H54 (cell line): ENCODE results near the gene RAVER1.

Experiments used
- DNase-seq: peaks from one replicate; pipeline ENCODE4 v3.0.0; 2011; ENCODE audit warnings: low spot score, mixed read lengths; ENCODE audit not compliant: insufficient read length
- FAIRE-seq: peaks from 3 replicates; lab custom pipeline; 2011; peaks lifted over from hg19 to GRCh38; lab: Jason Lieb, UNC
- POLR2A ChIP-seq: IDR thresholded peaks from 2 replicates; pipeline ENCODE4 v1.6.1; 2011; ENCODE audit warnings: low read depth, mild to moderate bottlenecking, low read length

RAVER1 gene

DNA sequence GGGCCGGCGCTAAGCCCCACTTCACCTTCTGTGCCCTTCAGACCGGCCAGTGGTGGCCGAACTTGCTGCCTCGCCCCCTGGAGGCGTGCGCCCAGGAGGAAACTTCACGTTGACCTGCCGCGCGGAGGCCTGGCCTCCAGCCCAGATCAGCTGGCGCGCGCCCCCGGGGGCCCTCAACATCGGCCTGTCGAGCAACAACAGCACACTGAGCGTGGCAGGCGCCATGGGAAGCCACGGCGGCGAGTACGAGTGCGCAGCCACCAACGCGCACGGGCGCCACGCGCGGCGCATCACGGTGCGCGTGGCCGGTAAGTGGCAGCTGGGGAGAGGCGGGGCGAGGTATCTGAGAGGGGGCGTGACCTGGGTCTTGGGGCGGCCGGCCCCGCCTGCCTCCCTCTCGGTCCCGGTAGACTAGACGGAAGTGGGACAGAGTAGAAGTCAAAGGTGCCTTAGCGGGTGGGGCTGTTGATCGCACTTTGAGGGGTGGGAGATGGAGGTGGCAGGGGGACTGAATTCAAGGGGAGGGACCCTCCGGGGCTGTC is 38.0 kb downstream of the RAVER1 start:
- FAIRE-seq: no peak
- no peak for DNase-seq
- TF ChIP-seq POLR2A: no peak

DNA sequence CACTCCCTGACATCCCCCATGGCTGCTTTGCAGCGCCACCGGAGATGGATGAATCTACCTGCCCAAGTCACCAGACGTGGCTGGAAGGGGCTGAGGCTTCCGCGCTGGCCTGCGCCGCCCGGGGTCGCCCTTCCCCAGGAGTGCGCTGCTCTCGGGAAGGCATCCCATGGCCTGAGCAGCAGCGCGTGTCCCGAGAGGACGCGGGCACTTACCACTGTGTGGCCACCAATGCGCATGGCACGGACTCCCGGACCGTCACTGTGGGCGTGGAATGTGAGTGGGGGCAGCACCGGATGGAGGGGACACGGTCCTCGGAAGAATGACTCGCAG is 39.0 kb downstream of the RAVER1 start:
- no peak for DNase-seq
- FAIRE-seq: no peak
- no peak for TF ChIP-seq POLR2A

GRCh38 chr19:10293637-10294367 is 39.5 kb downstream of the RAVER1 start:
- DNase-seq (no peak), FAIRE-seq (no peak)
- TF ChIP-seq POLR2A: no peak

DNA sequence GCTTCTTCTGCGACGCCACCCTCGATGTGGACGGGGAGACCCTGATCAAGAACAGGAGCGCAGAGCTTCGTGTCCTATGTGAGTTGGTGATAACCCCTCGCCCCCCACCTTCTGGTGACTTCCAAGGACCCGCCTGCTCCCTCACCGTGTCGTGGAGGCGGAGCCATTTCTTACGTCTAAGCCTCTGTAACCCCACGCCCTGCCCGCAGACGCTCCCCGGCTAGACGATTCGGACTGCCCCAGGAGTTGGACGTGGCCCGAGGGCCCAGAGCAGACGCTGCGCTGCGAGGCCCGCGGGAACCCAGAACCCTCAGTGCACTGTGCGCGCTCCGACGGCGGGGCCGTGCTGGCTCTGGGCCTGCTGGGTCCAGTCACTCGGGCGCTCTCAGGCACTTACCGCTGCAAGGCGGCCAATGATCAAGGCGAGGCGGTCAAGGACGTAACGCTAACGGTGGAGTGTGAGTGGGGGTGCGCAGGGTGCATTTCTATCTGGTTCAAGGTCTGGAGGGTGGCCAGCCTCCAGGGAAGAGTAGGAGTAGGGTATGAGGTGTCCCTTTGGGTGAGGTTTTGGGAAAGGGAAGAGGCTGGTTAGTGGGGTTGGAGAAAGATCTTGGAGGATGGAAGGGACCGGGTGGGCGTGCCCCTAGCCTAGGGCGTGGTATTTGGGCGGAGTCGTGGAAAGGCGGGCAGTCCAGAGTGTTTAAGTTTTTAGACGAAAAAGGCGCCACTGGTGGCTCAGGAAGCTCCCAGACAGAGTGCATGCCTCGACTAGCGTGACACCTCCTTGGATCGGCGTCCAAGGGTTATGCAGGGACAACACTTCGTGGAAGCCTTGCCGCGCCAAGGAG is 40.3 kb downstream of the RAVER1 start:
- FAIRE-seq (no peak), DNase-seq (no peak)
- no peak for TF ChIP-seq POLR2A

DNA sequence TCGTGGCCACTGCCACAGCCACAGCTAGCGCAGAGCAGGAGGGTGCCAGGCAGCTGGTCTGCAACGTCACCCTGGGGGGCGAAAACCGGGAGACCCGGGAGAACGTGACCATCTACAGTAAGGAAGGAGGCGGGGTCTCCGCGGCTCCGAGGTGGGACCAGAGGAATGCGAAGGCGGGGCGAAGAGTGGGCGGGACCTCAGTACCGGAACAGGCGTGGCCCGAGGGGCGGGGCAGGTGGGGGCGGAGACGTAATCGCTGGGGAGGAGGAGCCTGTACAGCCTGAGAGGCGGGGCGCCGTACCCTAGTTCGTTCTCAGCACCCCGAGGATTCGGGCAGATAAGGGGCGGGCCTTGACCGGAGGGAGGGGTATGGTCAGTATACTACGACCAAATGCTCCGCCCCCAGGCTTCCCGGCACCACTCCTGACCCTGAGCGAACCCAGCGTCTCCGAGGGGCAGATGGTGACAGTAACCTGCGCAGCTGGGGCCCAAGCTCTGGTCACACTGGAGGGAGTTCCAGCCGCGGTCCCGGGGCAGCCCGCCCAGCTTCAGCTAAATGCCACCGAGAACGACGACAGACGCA is 41.0 kb downstream of the RAVER1 start:
- DNase-seq (peak; percentile 67), FAIRE-seq (no peak)
- no peak for TF ChIP-seq POLR2A

GRCh38 chr19:10291554-10292205 is 41.6 kb downstream of the RAVER1 start:
- FAIRE-seq (no peak), DNase-seq (no peak)
- no peak for TF ChIP-seq POLR2A

DNA sequence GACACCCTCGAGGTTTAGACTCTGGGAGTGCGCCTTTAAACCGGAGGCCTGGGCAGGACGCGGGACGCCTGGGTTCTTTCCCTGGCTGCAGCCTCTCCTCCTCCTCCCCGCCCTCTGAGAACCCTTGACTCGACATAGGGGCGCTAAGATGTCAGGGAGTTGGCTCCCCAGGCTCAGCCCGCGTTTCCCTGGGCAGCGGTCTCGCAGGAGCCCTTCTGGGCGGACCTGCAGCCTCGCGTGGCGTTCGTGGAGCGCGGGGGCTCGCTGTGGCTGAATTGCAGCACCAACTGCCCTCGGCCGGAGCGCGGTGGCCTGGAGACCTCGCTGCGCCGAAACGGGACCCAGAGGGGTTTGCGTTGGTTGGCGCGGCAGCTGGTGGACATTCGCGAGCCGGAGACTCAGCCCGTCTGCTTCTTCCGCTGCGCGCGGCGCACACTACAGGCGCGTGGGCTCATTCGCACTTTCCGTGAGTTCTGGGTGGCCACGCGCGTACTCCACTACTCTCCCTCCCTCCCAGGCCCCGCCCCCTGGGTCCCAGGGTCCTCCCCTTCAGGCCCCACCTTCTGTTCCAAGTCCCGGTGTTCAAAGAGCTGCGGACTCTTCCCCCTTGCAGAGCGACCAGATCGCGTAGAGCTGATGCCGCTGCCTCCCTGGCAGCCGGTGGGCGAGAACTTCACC is 42.3 kb downstream of the RAVER1 start:
- no peak for DNase-seq
- peak; percentile 38; the same call in 1 of the 2 replicates for TF ChIP-seq POLR2A
- no peak for FAIRE-seq

GRCh38 chr19:10290357-10290875 is 42.9 kb downstream of the RAVER1 start:
- FAIRE-seq (no peak), DNase-seq (no peak)
- TF ChIP-seq POLR2A: no peak

DNA sequence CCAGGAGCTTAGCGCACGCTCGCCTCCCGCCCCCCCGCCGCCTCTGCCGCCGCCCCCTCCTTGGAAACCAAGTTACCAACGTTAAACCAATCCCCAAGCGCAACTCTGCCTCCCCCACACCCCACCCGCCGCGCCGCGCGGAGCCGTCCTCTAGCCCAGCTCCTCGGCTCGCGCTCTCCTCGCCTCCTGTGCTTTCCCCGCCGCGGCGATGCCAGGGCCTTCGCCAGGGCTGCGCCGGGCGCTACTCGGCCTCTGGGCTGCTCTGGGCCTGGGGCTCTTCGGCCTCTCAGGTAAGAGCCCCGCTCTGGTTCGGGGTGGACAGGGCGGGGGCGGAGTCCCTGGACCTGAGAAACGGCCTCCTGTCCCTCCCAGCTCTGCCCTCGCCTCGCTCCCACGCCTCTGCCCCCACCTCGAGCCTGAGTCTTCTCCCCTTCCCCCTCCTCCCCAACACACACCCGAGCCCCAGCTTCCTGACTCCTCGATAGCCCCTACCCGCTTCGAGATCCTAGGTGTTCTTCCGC is 43.4 kb downstream of the RAVER1 start, which contains the start of gene ICAM5:
TSS of gene ICAM5 (plus strand) at position 117 of the 521 bp plus-strand sequence. CDS start at position 209, 92 bp downstream.
- DNase-seq (peak; percentile 55), FAIRE-seq (no peak)

GRCh38 chr19:10289167-10289835 is 44.0 kb downstream of the RAVER1 start:
- TF ChIP-seq POLR2A: no peak
- FAIRE-seq (no peak), DNase-seq (peak; percentile 61)

More for the DNA sequence above, 43.4 kb downstream of the RAVER1 start, which contains the start of gene ICAM5:
- TF ChIP-seq POLR2A: no peak

- peak; percentile 46 for DNase-seq
- no peak for TF ChIP-seq POLR2A
- no peak for FAIRE-seq
Observed at GRCh38 chr19:10288662-10289166, 44.6 kb downstream of the RAVER1 start.
